ENCODE results near the gene TCERG1L. TPM values are rescaled to one million over a fixed set of nuclear protein-coding genes. Genes with fewer than 3 reads are reported as not detected.

Gene TCERG1L
- total RNA-seq, 1 experiment from 2014 or later = 1.5 TPM

- TF ChIP-seq JUN (CRISPR knock-in tag; IDR thresholded peaks at IDR 0.05) (no peak), KAT7 (CRISPR knock-in tag; IDR thresholded peaks at IDR 0.05; ENCODE audit: borderline replicate concordance) (no peak), ZBTB43 (CRISPR knock-in tag; IDR thresholded peaks at IDR 0.05) (no peak), NFYB (CRISPR knock-in tag; conservative IDR thresholded peaks at IDR 0.05; ENCODE audit: low read depth) (no peak), ZNF396 (CRISPR knock-in tag; IDR thresholded peaks at IDR 0.05; ENCODE audit: borderline replicate concordance) (no peak), ZMAT4 (CRISPR knock-in tag; IDR thresholded peaks at IDR 0.05) (no peak), ELF4 (CRISPR knock-in tag; IDR thresholded peaks at IDR 0.05; ENCODE audit: low read depth) (no peak), ATF3 (CRISPR knock-in tag; conservative IDR thresholded peaks at IDR 0.05) (no peak), GTF2I (CRISPR knock-in tag; conservative IDR thresholded peaks at IDR 0.05) (no peak), ATF6 (CRISPR knock-in tag; IDR thresholded peaks at IDR 0.05) (no peak), PREB (CRISPR knock-in tag; IDR thresholded peaks at IDR 0.05; ENCODE audit: borderline replicate concordance) (no peak), TEAD4 (CRISPR knock-in tag; IDR thresholded peaks at IDR 0.05) (no peak), FOXP1 (CRISPR knock-in tag; IDR thresholded peaks at IDR 0.05; ENCODE audit: borderline replicate concordance) (no peak), CTCF (IDR thresholded peaks at IDR 0.05) (no peak), FOXK1 (CRISPR knock-in tag; IDR thresholded peaks at IDR 0.05) (no peak), CBFB (CRISPR knock-in tag; IDR thresholded peaks at IDR 0.05; ENCODE audit: low read depth) (no peak), NR1H2 (CRISPR knock-in tag; IDR thresholded peaks at IDR 0.05) (no peak)
- DNase-seq (ENCODE audit: low spot score) (no peak), ATAC-seq (no peak)
- Mint-ChIP-seq H3K9me3 (peaks cover 53% of the 10 kb centered on the region), H3K27ac (no peak overlapping the region), H3K36me3 (peaks cover 54% of the 10 kb centered on the region), H3K27me3 (ENCODE audit: low read depth) (peaks cover 7% of the 10 kb centered on the region), H3K4me3 (no peak overlapping the region), H3K4me1 (0 out of 2 replicates have a peak, but pooled peaks cover 2% of the 10 kb centered on the region)
- ChIA-PET POLR2A (no interaction called here), CTCF (no interaction called here)
Measured at GRCh38 chr10:131250454-131251145, 60.9 kb downstream of the TCERG1L start.

GRCh38 chr10:131249955-131250344, 61.6 kb downstream of the TCERG1L start:
- H3K4me3 Mint-ChIP-seq = no peak overlapping the region
- peaks cover 46% of the 10 kb centered on the region for H3K9me3 Mint-ChIP-seq
- ATAC-seq = no peak
- H3K27me3 Mint-ChIP-seq (ENCODE audit: low read depth) = peaks cover 7% of the 10 kb centered on the region
- POLR2A ChIA-PET = no interaction called here
- H3K36me3 Mint-ChIP-seq = peaks cover 48% of the 10 kb centered on the region
- DNase-seq (ENCODE audit: low spot score) = no peak
- CTCF ChIA-PET = no interaction called here
- H3K4me1 Mint-ChIP-seq = 0 out of 2 replicates have a peak, but pooled peaks cover 2% of the 10 kb centered on the region
- no peak overlapping the region for H3K27ac Mint-ChIP-seq
- TF ChIP-seq STAT6 (CRISPR knock-in tag; conservative IDR thresholded peaks at IDR 0.05; ENCODE audit: low read depth) = no peak
- TF ChIP-seq SP1 (CRISPR knock-in tag; conservative IDR thresholded peaks at IDR 0.05) = no peak
- no peak for TF ChIP-seq ZNF671 (CRISPR knock-in tag; IDR thresholded peaks at IDR 0.05)
- TF ChIP-seq GABPB1 (CRISPR knock-in tag; IDR thresholded peaks at IDR 0.05) = no peak
- TF ChIP-seq CREM (CRISPR knock-in tag; IDR thresholded peaks at IDR 0.05) = no peak
- TF ChIP-seq USF2 (CRISPR knock-in tag; IDR thresholded peaks at IDR 0.05) = no peak
- no peak for TF ChIP-seq HMGA2 (CRISPR knock-in tag; IDR thresholded peaks at IDR 0.05)
- no peak for TF ChIP-seq NR3C1 (CRISPR knock-in tag; conservative IDR thresholded peaks at IDR 0.05; ENCODE audit: low read depth)
- TF ChIP-seq FOXK1 (CRISPR knock-in tag; IDR thresholded peaks at IDR 0.05) = no peak
- TF ChIP-seq ZNF263 (CRISPR knock-in tag; IDR thresholded peaks at IDR 0.05; ENCODE audit: low read depth) = no peak
- TF ChIP-seq CBFB (CRISPR knock-in tag; IDR thresholded peaks at IDR 0.05; ENCODE audit: low read depth) = no peak

Data from WTC11 (cell line).